GM18502 (cell line): Measurements from ENCODE around the gene MAGEB3.

Source experiments
- ATAC-seq: cut with Tn5 transposase; IDR thresholded peaks from one replicate; pipeline ENCODE4 v1.9.1; 2021; ENCODE audit warnings: mild to moderate bottlenecking; ENCODE audit not compliant: unreplicated experiment, poor library complexity

Gene MAGEB3

GRCh38 chrX:30275498-30275897, 45.0 kb downstream of the MAGEB3 start:
- ATAC-seq = no peak

- no peak for ATAC-seq
These were observed 47.9 kb downstream of the MAGEB3 start for GRCh38 chrX:30278365-30278764.

- ATAC-seq = no peak
These were observed 50.0 kb downstream of the MAGEB3 start for GRCh38 chrX:30280428-30280827.

GRCh38 chrX:30282527-30282926, 52.1 kb downstream of the MAGEB3 start:
- ATAC-seq = no peak

- ATAC-seq = no peak
These were observed 53.2 kb downstream of the MAGEB3 start for GRCh38 chrX:30283456-30284200.
